Ectodermal cell (in vitro differentiated cells): ENCODE measurements around the gene KCNJ4.
A peak's percentile ranks its signal among the peaks of the same experiment; 100 is the strongest.

Experiments used
- H3K27ac ChIP-seq: 2 replicates; pipeline ENCODE4 v1.7.0; 2013; ENCODE audit warnings: mild to moderate bottlenecking, low read depth, low read length; ENCODE audit not compliant: insufficient read depth, poor library complexity, severe bottlenecking
- H3K27me3 ChIP-seq: 2 replicates; pipeline ENCODE4 v1.7.0; 2013; ENCODE audit warnings: mild to moderate bottlenecking, low read length; ENCODE audit not compliant: insufficient read depth, control insufficient read depth, poor library complexity, severe bottlenecking
- H3K36me3 ChIP-seq: one replicate; pipeline ENCODE4 v1.7.0; 2013; ENCODE audit warnings: low read length; ENCODE audit not compliant: control insufficient read depth, insufficient read depth
- H3K4me1 ChIP-seq: one replicate; pipeline ENCODE4 v1.7.0; 2013; ENCODE audit warnings: low read length; ENCODE audit not compliant: control insufficient read depth, insufficient read depth
- H3K4me3 ChIP-seq: 2 replicates; pipeline ENCODE4 v1.7.0; 2013; ENCODE audit warnings: low read depth, low read length, control low read depth; ENCODE audit not compliant: insufficient read depth
- H3K9me3 ChIP-seq: 2 replicates; pipeline ENCODE4 v1.7.0; 2013; ENCODE audit warnings: mild to moderate bottlenecking, low read length, moderate library complexity; ENCODE audit not compliant: control insufficient read depth
- WGBS, 2 experiments: methylation state at CpG; one replicate each; pipeline ENCODE4 v1.1.7; 2013; ENCODE audit warnings: missing lambda C conversion rate in 2 of 2; 5-methylcytosine and 5-hydroxymethylcytosine counted together

KCNJ4 gene

DNA sequence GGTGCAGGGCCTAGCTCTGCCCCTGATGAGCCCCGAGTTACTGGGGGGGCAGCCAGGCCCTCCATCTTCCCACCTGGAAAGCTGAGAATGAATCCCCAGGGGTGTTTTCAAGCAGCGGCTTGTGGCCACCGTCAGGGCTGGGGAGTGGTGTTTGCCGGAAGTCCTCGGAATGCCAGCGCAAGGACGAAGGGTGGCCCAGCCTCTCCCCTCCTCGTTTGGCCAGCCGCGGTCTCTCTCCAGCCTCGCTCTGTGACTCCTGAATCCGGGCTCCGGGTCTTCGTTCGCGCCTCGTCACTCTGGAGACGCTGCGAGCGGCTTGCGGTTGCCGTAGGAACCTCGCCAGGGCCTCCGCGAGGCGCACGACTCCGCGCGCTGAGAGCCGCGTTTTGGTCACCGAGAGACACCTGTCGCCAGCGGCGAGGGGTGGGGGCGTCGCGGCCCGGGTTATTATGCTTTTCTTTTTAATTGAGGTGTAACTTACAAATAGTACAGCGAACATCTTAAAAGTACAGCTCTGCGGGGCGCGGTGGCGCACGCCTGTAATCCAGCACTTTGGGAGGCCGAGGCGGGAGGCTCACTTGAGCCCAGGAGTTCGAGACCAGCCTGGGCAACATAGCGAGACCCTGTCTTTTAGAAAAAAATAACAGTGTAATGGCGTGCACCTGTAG is 6.5 kb upstream of the KCNJ4 start:
- WGBS, 2 experiments, result 18 to 19% methylated on average over 51 of the region's 51 CpGs
- no peaks in the 10 kb centered on the region for H3K36me3 ChIP-seq
- no peaks in the 10 kb centered on the region for H3K9me3 ChIP-seq
- peak overlapping the region; percentile 24 for H3K4me3 ChIP-seq
- no peak overlapping the region for H3K27ac ChIP-seq
- peaks cover 14% of the 10 kb centered on the region for H3K4me1 ChIP-seq
- H3K27me3 ChIP-seq, result peaks cover 51% of the 10 kb centered on the region

DNA sequence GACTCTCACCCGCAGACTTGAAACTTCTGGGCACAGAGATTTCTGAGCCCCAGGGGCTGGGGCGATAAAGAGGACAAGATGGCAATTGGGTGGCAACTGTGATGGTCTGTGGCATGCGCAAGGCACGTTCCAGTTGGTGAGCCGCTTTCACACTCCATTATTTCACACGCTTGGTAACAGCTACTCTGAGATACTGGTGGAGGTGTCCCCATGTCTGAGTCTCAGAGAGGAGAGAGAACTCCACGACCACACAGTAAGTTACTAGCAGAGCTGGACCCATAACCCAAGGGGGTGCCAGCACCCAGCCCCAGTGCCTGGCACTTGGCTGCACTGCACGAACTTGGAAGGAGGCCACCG is 6.0 kb upstream of the KCNJ4 start:
- Histone ChIP-seq H3K27me3 (peaks cover 51% of the 10 kb centered on the region), H3K4me1 (peaks cover 14% of the 10 kb centered on the region), H3K4me3 (peak overlapping the region; percentile 24), H3K36me3 (no peaks in the 10 kb centered on the region), H3K9me3 (no peaks in the 10 kb centered on the region), H3K27ac (no peak overlapping the region)
- WGBS, 2 experiments, result 63 to 68% methylated on average over 9 of the region's 9 CpGs

DNA sequence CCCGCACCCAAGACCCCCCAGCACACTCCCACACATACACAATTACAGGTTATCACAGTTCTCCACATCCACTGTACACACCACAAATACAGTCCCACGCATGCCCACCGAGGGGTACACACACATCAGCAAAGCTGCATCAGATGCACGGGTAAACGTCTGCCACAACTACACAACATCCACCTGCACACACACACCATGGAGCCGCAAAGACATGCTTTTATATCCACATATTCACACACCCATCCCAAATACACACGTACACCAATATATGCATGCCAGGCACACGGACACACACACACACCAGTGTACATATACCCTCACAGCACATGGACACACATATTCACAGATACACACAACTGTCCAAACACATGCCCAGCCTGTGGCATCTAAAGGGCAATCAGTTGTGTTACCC is 5.4 kb upstream of the KCNJ4 start:
- WGBS, 2 experiments, result 78 to 84% methylated on average over 8 of the region's 8 CpGs
- no peak overlapping the region for H3K27ac ChIP-seq
- no peaks in the 10 kb centered on the region for H3K36me3 ChIP-seq

DNA sequence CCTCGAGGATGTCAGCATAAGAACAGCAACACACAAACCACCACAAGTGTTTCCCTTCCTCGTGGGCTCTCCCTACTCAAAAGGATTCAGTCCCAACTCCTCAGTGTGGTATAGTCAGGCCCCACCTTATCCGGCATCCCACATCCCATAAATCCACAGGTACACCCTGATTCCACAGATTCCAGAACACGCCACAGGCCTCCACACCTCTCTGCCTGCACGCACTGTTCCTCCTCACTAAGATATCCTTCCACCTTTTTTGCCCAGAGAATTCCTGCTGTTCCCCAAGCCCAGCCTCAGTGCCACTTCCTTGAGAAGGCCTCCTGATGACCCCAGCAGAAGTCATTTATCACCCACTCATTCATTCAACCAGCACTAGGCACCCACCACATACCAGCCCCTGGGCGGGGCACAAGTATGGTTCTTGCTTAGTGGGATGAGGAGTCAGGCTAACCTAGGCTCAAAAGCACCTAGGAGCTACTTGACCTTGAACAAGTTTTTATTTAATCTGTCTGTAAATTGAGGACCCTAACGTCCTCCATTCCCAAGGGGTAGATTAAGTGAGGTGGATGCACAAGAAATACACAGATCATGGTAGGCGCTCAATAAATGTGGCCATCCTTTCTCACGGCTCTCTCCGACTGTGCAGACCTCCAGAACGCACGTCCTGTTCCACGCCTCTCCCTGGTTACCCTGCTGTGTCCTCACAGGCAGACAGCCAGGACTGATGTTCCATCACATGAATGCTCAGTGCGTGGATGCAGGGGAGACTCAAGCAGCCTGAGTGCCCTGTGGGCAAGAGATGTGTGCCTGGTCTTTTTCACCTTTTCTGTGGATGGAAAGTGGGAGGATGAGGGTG is 2.1 kb upstream of the KCNJ4 start:
- peaks cover 70% of the 10 kb centered on the region for H3K27me3 ChIP-seq

More for the DNA sequence above, 5.4 kb upstream of the KCNJ4 start:
- Histone ChIP-seq H3K27me3 (peaks cover 51% of the 10 kb centered on the region), H3K4me1 (peaks cover 14% of the 10 kb centered on the region), H3K4me3 (no peak overlapping the region), H3K9me3 (no peaks in the 10 kb centered on the region)

GRCh38 chr22:38456272-38456835 is 1.4 kb upstream of the KCNJ4 start:
- Histone ChIP-seq H3K27ac (no peak overlapping the region), H3K4me1 (peaks cover 28% of the 10 kb centered on the region), H3K27me3 (peaks cover 68% of the 10 kb centered on the region), H3K4me3 (peak overlapping the region; percentile 56), H3K9me3 (no peaks in the 10 kb centered on the region), H3K36me3 (no peaks in the 10 kb centered on the region)
- 43 to 44% methylated on average over 17 of the region's 17 CpGs for WGBS, 2 experiments

More for the DNA sequence above, 2.1 kb upstream of the KCNJ4 start:
- Histone ChIP-seq H3K4me1 (peaks cover 28% of the 10 kb centered on the region), H3K36me3 (no peaks in the 10 kb centered on the region), H3K4me3 (no peak overlapping the region), H3K27ac (no peak overlapping the region), H3K9me3 (no peaks in the 10 kb centered on the region)
- 87% methylated on average over 14 of the region's 14 CpGs for WGBS, 2 experiments

- Histone ChIP-seq H3K4me3 (peak overlapping the region; percentile 56), H3K36me3 (no peaks in the 10 kb centered on the region), H3K27ac (no peak overlapping the region), H3K9me3 (no peaks in the 10 kb centered on the region), H3K4me1 (peaks cover 21% of the 10 kb centered on the region), H3K27me3 (peaks cover 63% of the 10 kb centered on the region)
- 0% methylated on average over 90 of the region's 90 CpGs for WGBS, 2 experiments
These were observed 702 bp upstream of the KCNJ4 start for GRCh38 chr22:38455530-38456271.

GRCh38 chr22:38454353-38455075 is 485 bp downstream of the KCNJ4 start:
- Histone ChIP-seq H3K4me1 (peaks cover 21% of the 10 kb centered on the region), H3K36me3 (no peaks in the 10 kb centered on the region), H3K27me3 (peaks cover 67% of the 10 kb centered on the region), H3K4me3 (peak overlapping the region; percentile 36), H3K9me3 (no peaks in the 10 kb centered on the region), H3K27ac (no peak overlapping the region)
- WGBS, 2 experiments, result 5% methylated on average over 67 of the region's 67 CpGs

- H3K4me3 ChIP-seq, result no peak overlapping the region
- no peaks in the 10 kb centered on the region for H3K9me3 ChIP-seq
- H3K4me1 ChIP-seq, result peaks cover 21% of the 10 kb centered on the region
- no peak overlapping the region for H3K27ac ChIP-seq
- WGBS, 2 experiments, result 45 to 54% methylated on average over 3 of the region's 3 CpGs
- peaks cover 64% of the 10 kb centered on the region for H3K27me3 ChIP-seq
- H3K36me3 ChIP-seq, result no peaks in the 10 kb centered on the region
These were observed 1.0 kb downstream of the KCNJ4 start for GRCh38 chr22:38453996-38454352.

- no peak overlapping the region for H3K27ac ChIP-seq
- H3K9me3 ChIP-seq, result no peaks in the 10 kb centered on the region
- H3K4me1 ChIP-seq, result peaks cover 21% of the 10 kb centered on the region
- WGBS, 2 experiments, result 85 to 88% methylated on average over 11 of the region's 11 CpGs
- H3K4me3 ChIP-seq, result no peak overlapping the region
- H3K27me3 ChIP-seq, result peaks cover 64% of the 10 kb centered on the region
- H3K36me3 ChIP-seq, result no peaks in the 10 kb centered on the region
These were observed 1.8 kb downstream of the KCNJ4 start for GRCh38 chr22:38453066-38453672.
